Mucosa of gallbladder (tissue), 1 donor: ENCODE data around the gene SH3PXD2A. TPM values are rescaled to one million over a fixed set of nuclear protein-coding genes. Genes with fewer than 3 reads are reported as not detected.
A peak's percentile ranks its signal among the peaks of the same experiment; 100 is the strongest.
"Not testable (repeated sequence)": the region's sequence is repeated elsewhere in the genome, so short reads cannot be mapped to it uniquely, and the experiment has no call there.

Experiments
- DNase-seq: peaks from one replicate; pipeline ENCODE4 v3.0.0-alpha.2; 2020; ENCODE audit warnings: low spot score
- total RNA-seq: library from RNA; stranded (reverse); gene quantifications from one replicate; pipeline ENCODE4 v1.2.1, GENCODE V29; 2021
- donor health status: DM: no; HTN: no; CAD: no.

Gene SH3PXD2A
- total RNA-seq, 1 donor from 2014 or later = 62.3 TPM

DNA sequence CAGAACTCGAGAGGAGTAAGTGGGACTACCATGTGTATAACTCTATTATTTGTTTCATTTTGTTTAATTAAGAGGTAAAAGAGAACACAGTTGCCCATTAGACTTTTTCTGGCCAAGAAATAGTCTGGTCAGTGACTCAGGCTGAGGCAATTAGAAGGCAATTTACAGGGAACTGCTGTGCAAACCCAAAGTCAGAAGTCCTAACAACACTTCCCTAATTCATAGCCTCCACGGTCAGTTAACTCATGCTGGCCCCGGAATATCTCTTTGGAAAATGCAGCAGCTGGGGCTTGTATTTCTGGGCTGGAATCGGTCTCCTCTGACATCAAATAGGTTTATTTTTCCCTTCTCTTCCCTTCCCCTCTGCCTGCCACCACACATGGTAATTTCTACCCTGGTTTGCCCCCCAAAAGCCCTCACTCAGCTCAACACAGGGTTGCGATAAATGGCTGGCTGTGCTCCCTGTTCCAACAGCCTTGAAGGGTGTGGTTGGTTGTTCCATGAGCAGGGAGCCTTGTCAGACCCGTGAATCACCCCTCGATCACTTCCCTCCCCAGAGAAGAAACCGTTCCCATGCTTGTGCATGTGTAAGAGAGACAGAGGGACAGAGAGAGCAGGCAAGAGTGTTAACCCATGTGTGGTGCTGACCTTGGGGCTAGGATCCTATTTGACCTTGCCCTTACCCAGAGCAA lies 5.3 kb downstream of the SH3PXD2A start:
- no peak for DNase-seq

DNA sequence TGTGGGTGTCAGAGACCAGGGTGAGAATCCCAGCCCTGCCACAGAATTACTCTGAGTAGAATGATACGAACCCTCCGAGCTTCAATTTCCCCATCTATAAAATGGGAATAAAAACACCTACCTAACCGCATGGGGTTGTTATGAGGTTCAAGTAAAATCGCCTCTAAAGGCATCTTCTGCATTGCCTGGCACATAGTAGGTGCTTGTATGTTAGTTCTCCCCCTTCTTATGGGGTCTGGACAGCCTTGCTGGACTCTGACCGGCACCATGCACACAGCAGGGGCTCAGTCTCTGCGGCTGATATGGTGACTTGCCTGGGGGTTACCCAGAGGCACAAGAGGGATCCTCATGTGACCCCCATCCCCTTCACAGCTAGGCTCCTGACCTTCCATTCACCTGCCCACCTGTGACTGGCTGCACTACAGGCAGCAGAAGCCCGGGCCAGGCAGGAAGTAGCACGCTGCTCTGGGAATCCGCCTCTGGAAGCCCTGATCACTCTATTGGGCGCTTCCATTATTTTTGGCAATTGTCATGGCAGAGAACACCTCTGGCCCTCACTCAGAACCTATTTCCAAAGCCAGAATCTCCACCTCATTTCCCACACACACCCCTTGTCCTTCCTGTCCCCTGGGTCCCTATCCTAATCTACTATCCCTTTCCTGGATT lies 6.0 kb downstream of the SH3PXD2A start:
- DNase-seq = no peak

DNA sequence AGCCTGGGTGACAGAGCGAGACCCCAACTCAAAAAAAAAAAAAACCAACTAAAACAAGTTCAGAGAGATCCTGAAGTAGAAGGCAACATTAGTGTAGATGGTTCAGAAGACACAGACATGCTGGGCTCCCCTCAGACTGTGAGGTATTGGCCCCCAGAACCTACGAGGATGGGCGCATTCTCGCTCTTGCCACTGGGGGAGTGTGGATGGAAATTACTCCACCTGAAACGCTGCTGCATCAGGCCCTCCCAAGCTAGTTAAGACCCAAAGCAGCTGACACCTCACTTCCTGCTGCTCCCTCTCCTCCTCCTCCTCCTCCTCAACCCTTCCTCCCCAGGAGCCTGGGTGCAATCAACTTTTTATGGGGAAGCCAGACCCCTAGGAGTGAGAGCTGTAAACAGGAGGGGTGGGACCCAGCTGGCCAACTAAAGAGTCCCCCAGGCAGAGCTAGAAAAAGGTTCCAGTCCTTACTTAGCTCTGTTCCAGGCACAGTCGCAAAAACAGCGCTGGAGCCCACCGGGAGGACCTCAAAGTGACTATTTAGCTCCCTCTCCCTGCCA lies 7.4 kb downstream of the SH3PXD2A start:
- no peak for DNase-seq

DNA sequence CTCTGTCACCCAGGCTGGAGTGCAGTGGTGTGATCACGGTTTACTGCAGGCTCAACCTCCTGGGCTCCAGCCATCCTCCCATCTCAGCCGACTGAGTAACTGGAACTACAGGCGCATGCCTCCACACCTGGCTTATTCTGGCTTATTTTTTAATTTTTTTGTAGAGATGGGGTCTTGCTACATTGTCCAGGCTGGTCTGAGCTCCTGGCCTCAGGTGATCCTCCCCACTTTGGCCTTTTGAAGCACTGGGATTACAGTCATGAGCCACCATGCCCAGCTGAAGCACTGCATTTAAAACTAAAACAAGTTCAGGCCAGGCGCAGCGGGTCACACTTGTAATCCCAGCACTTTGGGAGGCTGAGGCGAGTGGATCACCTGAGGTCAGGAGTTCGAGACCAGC lies 8.0 kb downstream of the SH3PXD2A start:
- no peak for DNase-seq

DNA sequence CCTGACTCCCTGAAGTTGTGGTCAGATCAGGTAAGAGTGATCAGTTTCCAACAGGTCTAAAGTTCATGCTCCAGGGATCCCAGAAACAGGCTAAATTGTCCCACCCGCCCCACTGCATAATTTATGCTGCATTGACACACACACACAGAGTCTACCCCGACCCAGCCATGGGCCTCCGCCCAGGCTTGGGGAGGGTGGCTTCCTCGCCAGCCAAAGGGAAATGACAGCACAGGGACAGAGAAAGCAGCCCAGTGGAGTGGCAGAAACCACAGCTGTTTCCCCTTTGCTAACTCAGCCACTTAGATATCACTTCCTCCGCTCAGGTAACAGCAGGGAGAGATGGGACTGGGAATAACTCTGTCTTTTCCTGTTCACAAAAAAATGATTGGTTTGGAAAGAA lies 9.4 kb downstream of the SH3PXD2A start:
- DNase-seq = no peak

DNA sequence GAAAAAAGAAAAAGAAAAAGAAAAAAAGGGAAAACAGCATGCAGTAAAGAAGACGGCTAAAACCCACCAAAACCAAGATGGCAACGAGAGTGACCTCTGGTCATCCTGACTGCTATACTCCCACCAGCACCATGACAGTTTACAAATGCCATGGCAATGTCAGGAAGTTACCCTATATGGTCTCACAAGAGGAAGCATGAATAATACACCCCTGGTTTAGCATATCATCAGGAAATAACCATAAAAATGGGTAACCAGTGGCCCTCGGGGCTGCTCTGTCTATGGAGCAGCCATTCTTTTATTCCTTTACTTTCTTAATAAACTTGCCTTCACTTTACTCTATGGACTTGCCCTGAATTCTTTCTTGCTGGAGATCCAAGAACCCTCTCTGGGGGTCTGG lies 10.0 kb downstream of the SH3PXD2A start:
- not testable (repeated sequence) for DNase-seq

DNA sequence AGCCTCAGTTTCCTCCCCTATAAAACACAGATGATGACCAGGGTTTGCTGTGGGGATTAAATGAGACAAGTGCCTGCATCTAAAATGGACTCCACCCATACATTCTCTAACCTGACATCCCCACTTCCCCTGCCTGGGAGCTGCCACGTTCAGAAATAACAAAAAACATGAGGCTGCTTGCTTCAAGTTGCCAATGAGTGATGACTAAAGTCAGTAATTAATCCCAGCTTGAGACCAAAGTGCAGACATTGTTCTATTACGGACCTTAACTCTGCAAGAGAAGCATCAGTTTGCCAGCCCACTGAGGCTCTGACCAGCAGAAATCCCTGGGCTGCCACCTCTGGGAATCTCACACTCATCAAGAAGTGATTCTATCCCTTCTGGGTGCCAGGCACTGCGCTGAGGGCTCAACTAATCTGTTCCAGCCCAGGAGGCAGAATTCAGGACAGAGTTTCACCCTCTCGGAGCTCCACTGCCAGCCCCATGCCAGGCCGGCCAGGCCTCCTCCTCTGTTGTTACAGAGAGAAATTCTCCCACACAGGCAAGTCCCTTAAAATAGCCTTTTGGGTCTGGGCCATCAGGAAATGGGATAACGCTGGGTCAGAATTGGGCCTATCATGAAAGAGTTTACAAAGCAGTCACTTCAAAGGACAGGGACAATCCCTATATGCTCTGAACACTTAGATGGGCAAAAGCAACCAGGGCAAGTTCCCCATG lies 11.4 kb downstream of the SH3PXD2A start:
- DNase-seq = no peak

DNA sequence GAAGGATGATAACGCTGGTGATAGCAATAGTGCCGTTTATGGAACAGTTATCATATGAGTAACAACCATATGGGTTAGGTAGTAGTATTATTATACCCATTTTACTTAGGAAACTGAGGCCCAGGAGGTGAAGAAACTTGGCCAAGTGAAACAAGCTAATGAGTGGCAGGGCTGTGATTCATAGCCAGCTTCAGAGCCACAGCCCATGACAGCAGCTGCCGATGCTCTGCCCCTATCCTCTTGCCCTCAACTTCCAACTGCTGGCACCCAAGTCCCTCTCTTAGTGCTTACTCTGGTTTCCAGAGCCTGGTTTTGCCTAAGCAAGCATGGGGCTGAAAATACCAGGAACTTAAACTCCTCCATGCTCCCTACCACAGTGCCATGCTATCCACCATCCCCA lies 12.3 kb downstream of the SH3PXD2A start:
- no peak for DNase-seq

DNA sequence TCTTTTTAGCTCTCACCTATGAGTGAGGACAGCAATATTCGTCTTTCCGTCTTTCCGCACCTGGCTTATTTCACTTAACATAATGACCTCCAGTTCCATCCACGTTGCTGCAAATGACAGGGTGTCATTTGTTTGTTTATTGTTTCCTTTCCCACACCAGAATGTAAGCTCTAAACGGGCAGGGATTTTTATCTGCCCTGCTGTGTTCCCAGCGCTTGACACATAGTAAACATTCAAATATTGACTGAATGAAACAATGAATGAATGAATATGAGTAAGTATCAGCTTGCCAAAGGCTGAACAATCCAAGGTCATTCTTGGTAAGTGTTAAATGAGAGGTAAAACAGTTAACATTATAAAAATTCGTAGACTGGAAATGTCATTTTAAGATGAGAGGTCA lies 12.8 kb downstream of the SH3PXD2A start:
- no peak for DNase-seq

DNA sequence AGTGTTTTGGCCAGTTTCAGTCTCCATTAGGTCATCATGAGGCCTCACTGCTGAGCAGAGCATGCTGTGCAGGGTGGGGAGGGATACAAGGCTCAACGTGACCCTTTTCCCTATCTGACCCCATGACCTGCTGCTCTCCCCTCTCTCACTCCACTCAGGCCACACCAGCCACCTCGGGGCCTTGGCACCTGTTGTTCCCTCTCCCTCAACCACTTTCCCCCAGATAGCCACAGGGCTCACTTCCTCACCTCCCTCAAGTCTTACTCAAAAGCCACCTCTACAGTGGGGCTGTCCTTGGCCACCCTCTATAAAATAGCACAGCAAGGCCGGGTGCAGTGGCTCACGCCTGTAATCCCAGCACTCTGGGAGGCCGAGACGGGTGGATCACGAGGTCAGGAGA lies 13.9 kb downstream of the SH3PXD2A start:
- DNase-seq = no peak

DNA sequence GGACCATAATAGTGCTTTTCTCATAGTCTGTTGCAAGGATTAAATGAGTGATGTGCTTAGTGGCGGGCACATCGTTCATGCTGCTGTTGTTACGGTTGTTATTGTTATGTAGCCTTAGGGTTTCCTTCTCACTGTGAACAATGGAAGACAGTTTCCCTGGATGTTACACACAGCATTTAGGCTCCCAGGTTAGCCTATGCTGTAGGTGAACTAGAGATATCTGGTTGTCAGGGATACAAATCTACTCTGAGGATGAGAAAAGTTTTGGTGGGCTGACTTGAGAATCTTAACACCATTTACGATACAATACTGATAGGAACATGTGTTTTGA lies 14.7 kb downstream of the SH3PXD2A start:
- DNase-seq = no peak

DNA sequence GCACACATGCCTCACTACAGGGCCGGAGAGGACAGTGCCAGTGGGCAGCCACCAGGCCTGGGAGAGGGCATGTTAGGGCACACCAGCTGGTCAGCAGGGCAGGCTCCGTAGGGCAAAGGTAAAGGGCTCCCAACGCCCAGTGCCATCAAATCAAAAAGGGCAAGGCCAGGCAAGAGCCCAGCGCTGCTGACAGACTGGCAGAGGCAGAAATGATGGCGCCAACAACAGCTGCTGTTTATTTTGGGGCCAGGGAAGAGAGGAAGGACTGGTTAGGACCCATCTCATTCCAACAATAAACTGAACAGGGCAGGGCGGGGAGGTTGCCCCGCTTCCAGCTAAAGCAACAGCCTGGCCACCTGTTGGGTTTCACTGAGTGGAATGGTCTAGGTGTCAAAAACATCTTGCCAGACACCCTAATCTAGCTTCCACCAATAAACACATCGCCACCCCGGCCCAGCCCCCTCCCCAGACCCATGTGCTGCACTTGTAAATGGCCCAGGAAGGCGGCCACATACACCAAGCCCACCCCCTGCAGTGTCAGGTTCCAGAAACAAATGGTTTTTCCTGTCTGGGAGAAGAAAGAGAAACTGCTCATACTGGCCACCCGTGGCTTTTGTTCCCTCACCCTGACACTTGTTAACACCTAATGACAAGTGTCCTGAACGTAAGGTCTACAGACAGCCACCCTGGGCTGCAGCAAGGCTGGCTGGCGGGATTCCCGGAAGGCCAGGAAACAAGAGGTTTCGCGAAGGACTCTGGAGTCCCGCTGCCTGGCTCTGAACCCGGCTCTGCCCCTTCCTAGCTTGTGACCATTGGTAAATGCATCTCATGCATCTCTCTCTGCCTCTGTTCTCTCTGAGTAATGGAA lies 15.3 kb downstream of the SH3PXD2A start:
- DNase-seq = no peak

DNA sequence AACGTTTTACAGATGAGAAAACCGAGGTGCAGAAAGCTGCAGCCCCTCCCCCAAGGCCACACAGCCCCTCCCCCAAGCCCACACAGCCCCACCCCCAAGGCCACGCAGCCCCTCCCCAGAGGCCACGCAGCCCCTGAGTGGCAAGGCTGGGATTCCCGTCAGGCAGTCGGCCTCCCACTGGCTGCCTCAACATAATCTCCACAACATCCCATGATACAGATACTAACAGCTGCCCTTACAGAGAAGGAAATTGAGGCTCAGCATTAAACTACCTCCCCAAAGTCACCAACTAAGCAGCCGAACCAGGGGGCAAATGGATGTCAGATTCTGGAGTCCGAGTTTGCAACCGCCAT lies 15.9 kb downstream of the SH3PXD2A start:
- DNase-seq = no peak

DNA sequence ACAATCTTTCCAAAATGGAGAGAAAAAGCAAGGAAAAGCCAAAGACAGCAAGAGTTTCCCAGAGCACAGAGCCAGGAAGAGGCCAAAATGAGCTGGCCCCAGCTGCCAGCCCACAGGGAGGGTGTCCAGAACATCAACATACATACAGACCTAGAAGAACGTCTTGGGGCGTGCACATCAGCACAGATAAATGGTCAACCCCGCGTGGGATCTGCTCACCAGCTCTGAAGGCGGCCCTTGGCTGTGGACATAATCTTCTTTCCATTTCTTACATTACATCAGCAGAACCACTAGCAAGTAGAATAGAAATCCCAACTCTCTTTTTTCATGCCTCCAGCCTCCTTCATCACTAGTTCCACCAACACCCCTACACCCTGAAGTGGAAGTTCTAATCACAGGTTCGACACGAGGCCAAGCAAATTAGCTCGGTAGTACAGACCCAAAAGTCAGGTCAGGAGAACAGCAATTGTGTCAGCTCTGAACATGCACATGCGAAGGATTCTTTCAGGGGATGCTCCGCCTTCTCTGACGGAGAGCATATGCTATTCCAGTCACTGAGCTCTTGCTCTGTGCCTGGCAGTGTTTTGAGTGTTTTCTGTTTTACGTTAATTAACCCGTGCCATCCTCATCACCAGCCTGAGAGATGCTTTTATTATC lies 16.4 kb downstream of the SH3PXD2A start:
- no peak for DNase-seq

DNA sequence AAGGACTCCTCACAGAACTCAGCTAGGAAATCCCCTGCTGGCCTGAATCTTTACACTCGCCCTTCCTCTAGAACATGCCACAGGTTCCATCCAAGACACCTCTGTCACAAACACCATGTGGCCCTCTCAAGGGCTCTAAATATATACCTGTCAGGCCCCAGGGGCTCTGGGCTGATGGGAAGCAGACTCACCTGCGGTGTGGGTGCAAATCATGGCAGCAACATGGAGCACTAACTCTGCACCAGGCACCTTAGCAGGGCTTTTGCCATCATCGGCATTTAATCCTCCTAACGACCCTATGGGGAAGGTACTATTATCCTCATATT lies 17.3 kb downstream of the SH3PXD2A start:
- DNase-seq = no peak

DNA sequence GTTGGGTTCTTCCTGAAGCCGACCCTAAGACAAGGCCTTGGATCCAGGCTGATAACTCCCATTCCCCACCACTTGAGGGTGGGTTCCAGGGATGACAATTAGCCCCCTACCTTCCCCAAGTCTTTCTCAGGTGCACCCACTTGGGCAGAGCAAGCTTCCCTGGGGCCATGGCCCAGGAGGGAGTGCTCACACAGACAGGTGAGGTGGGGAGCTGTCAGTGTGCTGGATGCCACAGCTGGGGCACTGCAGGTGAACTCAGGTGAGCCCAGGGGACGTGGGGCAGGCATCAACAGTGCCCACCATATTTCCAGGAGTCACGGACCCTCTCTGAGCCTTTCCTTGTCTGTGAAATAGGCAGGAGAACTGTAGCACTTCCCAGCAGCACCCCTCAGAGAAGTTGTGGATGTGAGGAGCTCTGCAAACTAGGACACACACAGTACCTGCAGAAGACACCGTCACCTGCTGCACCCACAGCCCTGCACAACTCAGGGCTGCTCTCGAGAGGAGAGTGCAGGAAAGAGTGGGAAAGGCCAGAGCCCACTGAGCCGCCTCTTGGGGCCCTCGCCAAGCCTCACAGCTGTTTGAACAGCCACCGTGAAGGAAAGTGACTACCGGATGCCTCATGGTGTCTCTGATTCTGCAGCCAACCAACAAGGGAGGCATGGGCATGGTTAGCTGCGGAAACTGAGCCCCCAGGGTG lies 17.9 kb downstream of the SH3PXD2A start:
- no peak for DNase-seq

DNA sequence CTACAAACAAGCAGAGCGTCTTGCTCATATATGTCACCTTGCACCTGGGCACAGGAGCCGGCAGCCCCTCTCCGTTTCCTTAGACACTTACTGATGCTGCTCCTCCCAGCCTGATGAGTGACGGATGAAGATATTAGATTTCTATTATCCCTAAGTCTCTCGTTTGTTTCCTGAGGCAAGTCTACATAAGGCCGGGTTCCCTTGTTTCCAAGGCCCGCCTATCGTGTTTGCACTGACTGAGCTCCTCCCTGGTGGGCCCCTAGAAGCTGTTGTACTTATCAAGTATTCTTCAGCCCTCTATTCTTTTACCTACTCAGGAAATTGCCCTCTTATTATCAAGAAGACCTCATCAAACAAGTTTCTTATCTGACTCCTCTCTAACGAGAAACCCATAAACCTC lies 18.5 kb downstream of the SH3PXD2A start:
- DNase-seq = no peak

DNA sequence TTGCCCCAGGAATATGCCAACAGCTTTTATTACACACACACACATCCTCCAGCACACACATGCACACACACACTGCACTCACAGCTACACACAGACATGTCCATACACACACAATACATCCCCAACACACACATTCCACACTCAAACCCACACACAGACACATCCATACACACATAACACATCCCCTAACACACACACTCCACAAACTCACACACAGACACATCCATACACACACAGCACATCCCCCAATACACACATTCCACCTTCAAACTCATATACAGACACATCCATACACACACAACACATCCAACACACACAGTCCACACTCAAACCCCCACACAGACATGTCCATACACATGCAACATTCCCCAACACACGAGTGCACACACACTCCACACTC lies 19.1 kb downstream of the SH3PXD2A start:
- no peak for DNase-seq

DNA sequence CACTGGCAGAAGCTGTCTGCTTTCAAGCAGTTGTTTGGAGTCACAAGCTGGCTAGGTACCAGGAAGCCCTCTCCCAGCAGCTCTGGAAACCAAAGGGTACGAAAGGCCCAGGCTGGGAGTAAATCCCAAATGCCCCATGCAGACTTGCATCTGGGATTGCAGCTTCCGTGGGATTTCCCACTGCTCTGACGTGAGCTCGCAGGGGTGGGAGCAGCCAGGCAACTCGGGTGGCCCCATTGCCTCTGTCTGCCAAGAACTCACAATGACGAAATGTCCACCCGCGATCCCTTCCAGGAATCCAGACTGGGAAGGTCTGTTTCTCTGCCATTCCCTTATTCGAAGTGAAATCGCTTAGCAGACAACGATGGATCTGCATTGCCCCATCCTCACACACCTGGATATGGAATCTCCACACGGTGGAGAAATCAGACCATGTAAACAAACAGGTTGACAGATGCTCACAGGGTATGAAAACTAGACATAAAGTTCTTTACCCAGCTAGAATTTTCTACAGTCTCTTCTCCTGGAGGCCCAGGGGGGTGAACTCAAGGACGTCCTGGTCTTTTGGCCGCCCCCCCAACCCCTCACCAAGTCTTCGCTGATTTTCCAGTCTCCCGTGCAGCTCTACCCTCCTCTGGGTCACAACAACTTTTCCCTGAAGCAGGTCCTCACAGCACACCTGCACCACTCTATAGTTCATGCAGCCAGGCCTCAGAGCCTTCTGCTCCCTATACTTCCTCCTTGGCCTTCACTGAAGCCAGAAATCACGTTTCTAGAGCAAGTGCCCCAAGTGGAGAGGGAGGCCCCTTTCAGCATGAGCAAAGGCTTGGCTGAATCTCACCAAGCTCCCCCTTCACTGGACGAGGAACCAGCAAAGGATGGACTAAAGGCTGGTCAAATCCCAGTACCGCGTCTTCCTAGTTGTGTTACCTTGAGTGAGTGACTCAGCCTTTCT lies 20.0 kb downstream of the SH3PXD2A start:
- peak; percentile 65 for DNase-seq
